Measurements from ENCODE around the gene ADAMTS15.
"Not testable (repeated sequence)": the region's sequence is repeated elsewhere in the genome, so short reads cannot be mapped to it uniquely, and the experiment has no call there.

Gene ADAMTS15

DNA sequence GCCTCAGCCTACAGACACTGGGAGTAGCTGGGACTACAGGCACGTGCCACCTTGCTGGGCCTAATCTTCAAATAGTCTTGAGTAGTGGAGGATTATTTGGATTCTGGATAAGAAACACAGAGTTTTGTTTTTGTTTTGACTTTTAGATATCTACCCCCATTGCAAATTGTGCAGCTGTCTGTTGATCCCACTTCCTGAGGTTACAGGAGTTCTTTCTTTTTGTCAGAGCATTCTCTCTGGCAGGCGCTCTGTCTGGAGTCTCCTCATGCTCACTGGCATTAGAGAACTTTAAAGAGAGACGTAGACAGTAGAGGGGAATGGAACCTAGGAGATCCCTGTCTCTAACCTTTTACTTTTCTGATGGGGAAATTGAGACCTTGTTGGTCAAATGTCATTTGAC lies 12.3 kb upstream of the ADAMTS15 start:
- DNase-seq = no peak

DNA sequence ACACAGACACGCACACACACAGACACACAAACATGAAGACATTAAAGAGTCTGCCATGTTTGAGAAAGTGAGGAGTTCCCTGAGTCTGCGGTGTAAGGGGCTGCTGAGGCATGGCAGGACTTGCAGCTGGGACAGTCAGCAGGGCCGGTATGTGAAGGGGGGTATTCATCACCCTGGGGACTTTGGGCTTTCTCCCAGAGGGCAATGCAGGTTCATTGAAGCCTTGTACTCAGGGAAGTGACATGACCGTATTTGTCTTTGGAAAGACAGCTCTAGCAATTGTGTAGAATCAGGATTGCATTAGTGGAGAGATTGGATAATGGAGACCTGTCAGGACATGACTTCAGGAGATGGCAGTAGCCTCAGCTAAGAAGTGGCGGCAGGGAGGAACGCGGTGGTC lies 10.6 kb upstream of the ADAMTS15 start:
- no peak for DNase-seq

DNA sequence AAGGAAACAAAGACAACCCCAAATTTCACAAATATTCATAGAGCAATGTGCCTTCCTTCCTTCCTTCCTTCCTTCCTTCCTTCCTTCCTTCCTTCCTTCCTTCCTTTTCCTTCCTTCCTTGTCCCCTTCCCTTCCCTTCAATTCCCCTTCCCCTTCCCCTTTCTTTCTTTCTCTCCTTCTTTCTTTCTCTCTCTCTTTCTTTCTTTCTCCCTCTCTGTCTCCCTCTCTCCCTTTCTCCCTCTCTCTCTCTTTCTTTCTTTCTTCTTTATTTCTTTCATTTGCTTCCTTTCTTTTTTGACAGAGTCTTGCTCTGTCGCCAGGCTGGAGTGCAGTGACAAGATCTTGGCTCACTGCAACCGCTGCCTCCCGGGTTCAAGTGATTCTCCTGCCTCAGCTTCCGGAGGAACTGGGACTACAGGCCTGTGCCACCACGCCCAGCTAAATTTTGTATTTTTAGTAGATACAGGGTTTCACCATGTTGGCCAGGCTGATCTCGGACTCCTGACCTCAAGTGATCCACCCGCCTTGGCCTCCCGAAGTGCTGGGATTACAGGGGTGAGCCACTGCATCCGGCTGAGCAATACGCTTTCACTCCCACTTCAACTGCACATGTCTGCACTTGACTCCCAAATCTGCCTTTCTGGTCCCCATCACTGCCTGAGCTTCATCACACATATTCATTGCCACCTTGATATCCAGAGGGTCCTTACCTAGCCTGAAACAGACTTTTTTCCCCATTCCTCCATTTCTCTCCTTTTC lies 9.9 kb upstream of the ADAMTS15 start:
- DNase-seq = not testable (repeated sequence)

DNA sequence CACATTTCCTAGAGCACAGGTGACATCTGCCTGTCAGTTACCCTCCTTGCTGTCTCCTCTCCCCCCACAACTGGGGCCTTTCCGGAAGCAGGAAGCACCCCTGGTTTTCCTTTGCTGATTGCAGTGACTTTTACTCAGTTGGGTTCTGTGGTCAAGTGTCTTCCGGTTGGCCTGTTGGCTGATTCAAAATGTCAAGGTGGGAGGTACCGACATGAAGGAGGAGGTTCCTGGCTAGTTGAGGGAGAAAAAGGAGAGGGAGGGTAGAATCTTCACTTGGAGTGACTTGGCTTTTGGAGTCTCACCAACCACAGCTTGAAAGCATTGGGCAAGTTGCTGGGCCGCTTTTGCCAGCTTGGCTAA lies 9.3 kb upstream of the ADAMTS15 start:
- DNase-seq = peak in 1 of 2 donors; percentile 12

DNA sequence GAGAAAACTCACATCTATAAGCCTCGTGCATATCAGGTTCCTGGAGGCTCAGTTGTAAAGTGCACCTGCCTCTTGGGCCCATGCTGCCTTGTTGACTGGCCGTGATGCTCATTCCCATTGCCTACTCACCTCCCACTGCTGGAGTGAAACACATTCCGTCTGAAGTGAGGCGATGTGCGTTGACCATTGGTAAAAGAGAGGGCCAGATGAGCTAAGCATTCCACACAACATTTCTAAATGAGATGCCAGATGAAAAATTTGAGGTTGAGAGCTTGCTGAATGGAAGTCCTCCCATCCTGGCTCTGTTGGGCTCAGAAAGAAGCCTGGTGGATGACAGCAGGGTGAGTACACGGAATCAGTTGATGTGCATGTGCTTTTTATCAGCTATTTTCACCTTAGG lies 8.6 kb upstream of the ADAMTS15 start:
- DNase-seq = no peak

DNA sequence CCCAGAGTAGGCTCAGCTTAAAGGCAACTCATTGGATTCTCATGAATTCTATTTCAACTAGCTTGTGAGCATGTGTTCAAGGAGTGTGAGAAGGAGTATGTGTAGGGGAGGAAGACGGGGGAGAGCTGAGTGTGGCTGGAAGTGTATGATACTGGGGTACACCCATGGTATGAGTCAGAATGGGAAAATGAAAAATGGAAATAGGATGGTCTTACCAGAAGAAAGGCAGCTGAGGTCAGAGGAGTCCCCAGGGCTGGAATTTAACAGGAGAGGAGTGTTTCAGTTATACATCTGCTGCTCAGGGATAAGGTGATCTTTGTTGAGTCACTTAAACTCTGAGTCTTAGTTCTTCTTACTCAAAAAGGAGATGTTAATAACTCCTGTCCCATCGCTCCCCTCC lies 6.7 kb upstream of the ADAMTS15 start:
- no peak for DNase-seq

DNA sequence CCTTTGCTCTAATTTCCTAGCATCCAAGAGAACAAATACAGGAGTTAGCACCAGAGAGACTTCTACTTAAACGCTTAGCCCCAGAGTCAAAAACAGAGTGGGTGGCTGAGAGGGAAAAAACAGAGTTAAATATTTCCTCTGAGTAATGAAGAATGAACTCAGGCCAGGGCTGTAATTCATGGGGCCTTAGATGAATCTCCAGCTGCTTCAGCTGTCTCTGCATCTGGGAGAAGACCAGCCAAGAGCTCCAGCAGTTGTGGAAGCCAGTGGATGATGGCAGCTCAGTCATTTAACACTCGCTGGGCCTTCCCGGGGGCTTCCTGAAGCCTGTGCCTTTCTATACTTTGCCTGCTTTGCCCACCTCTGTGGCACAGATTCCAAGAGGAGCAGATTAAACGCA lies 5.7 kb upstream of the ADAMTS15 start:
- no peak for DNase-seq

DNA sequence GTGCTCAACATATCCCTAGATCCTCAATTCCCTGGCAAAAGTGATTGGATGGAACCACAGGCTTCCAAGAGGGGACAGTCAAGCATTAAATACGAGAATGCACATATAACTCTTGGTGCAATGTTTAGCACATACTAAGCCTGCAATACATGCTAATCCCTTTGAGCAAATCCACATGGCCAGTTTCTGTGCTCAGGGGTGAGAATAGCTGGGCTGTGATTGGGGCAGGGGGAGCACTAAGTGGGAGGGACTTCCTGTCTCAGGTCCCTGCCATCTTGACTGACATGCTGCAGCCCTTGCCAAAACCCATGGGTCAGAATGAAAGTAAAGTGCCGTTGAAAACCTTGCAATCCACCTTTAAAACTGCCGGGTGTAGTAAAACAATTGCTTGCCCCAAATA lies 2.7 kb upstream of the ADAMTS15 start:
- no peak for DNase-seq

DNA sequence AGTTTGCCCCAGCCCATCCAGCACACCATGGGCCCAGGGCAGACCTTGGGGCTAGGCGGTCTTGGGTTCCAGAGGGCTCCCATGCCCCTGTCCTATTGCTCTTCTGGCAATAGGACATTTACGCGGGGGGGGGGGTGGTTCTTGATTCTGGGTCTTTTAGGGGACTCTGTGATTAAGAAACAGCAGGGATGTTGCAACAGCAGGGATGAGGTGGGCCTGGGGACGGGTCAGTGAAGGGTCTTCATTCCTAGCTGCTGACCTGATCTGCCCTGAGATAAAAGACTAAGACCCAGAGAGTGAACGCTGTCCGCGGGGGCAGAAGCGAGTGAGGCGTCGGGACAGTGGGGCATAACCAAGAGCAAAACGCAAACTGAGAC lies 418 bp upstream of the ADAMTS15 start:
- no peak for DNase-seq

DNA sequence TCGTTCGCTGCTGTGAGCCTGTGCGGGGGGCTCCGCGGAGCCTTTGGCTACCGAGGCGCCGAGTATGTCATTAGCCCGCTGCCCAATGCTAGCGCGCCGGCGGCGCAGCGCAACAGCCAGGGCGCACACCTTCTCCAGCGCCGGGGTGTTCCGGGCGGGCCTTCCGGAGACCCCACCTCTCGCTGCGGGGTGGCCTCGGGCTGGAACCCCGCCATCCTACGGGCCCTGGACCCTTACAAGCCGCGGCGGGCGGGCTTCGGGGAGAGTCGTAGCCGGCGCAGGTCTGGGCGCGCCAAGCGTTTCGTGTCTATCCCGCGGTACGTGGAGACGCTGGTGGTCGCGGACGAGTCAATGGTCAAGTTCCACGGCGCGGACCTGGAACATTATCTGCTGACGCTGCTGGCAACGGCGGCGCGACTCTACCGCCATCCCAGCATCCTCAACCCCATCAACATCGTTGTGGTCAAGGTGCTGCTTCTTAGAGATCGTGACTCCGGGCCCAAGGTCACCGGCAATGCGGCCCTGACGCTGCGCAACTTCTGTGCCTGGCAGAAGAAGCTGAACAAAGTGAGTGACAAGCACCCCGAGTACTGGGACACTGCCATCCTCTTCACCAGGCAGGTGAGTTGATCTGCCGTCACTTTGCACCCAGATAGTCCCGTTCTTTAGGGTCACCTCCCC lies 1.0 kb downstream of the ADAMTS15 start:
- DNase-seq = no peak

DNA sequence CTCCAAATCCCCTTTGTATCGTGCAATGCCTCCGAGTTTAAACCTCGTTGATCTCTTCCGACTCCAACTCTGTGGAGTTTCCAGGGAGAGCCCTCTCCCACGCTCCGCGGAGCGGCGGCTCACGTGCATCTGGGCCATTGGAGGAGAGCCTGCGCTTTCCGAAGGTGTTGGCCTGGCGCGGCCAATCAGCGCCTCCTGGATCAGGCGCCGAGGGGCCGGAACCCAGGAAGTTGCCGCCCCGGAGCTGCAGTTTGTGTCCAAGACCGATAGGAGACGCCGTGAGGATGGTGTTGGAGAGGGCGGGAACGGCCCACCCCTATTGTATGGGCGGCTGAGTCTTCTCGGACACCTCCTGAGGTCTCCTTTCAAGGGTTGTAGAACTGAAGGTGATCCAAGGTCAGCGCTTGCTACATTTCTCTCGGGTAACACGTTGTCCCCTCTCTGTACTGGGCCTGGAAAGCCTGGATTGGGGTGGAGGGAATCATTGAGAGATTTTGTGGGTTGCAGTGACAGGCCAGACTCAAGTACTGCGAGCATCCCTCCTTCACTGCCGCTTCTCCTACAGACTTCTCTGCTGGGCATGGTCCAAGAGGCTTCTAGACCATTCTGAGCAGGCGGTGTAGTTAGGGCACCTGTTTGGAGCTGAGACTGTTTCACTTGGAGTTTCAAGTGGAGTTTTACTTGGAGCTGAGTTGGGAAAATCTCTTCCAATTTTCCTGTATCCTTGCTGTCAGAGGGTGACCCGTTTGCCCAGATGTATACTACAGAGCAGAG lies 1.7 kb downstream of the ADAMTS15 start:
- no peak for DNase-seq

DNA sequence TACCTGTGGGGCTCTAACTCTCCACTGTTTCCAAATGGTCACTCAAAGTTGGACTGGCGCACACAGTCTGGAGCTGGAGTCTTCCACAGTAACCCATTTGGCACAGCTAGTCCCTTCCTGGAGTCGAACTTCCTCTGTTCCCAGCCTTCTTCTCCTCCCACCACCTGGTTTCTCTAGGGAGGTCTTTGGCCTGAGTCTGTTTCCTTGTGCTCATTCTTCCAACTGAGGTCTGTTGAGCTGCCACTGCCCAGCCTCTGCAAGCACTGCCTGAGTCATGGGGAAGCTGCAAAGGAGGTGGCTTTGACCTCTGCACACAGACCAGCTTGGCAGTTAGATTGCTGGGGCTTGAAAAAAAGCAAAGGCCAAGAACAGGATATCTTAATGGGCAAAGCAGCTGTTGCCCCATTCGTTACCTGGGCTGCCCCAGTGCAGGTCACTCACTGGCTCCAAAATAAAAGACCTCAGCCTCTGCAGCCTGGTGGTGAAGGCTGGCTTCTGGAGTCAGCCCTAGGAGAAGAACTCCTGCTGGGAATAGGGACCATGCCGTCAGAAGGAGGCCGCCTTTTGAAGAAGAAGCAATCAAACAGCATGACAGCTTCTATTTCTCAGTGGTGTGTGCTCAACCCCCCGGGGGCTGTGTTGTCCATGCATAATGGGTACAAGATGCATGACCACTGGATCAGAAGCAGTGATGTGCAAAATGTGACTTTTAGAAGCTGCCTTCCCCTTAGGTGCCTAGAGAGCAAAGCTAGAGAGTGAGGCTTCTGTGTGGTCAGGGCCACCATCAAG lies 3.0 kb downstream of the ADAMTS15 start:
- no peak for DNase-seq

DNA sequence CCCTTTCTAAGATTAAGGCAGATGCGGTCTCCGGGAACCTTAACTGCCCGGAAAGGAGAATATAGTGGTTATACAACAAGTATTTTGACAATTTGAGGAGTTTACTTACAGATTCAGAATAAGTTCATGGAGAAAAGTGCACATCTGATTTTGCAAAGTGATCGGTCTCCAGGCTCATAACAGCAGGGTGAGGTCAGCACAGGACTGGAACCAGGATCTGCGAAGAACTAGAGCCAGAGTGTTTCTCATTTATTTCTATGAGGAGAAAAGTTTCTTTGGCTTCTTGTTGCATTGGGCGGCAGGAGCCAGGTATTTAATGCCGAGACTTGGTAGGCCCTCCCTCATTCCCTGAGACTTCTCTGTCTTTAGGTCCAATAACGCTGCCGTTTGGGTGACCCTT lies 3.7 kb downstream of the ADAMTS15 start:
- no peak for DNase-seq

DNA sequence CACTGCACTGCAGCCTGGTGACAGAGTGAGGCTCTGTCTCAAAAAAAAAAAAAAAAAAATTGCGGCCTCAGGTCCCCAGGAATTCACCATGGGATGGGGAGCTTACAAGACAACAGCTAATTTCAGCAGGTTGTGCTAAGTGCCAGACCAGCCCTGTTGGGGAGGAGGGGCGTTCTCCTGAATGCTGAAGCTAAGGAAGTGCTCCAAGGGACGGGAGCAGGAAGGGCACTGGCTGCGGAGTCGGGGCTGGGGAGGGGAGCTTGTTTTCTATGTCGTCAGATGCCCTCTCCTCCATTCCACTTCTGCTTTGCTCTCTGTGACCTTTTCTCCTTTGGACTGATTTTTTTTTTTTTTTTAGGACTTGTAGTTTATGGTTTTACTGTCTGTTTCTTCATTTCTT lies 4.5 kb downstream of the ADAMTS15 start:
- DNase-seq = no peak

DNA sequence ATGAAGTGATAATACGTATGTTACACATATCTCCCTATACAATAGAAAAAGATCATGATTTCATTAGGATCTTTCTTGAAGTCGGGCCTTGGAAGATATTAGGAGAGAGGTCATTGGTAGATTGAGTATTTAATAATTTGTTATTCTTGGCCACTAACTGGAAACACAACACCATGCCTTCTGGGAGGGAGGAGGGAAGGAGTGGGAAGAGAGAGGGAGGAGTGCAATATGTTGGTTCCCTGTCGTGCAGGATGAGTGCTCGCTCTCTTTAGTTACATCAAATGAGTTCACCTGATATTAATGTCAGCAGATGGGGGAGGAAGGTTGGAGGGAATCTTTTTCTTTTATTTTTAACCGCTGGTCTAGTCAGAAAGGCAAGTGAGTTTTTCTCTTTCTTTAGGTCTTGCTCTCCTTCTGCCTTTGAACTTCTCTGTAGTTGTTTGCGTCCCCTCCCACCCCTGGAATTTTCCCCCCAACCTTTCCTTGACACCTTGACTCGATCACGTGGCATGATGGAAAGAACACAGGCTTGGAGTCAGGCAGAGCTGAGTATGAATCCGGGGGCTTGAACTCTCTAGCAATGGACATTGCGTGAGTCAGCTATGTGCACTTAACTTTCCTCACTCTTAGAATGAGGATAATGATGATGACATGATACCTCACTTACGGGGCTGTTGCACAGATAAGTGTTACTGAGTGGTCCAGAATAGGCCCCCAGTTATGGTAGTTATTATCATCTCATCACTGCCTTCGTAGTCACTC lies 6.2 kb downstream of the ADAMTS15 start:
- DNase-seq = no peak

DNA sequence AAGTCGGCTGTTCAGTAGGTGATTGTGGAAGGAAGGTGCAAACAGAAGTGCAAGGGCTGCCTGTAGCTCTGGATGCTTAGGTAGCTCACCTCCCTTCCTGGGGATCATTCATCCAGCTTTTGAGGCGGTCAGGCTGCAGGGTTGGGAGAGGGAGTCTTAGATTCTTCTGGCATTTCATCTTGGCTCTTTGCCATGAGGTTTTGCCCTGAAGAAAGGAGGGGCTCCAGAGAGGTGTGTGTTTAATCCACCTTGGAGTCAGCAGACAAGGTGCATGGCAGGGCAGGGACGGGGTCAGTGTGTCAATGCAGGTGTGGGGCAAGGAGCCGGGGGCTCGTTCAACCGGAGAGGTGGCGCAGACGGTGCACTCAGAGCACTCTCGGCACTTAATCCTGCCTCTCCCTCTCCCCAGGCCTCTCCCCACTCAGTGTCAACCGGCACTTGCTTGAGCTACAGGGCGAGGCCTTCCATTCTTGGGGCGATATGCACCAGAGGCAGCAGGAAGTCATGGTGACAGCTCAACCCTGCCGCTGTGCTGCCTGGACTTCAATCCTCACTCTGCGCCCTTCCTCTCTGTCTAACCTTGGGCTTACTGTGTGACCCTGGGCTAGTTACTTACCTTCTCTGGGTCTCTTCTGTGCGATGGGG lies 7.2 kb downstream of the ADAMTS15 start:
- DNase-seq = no peak

DNA sequence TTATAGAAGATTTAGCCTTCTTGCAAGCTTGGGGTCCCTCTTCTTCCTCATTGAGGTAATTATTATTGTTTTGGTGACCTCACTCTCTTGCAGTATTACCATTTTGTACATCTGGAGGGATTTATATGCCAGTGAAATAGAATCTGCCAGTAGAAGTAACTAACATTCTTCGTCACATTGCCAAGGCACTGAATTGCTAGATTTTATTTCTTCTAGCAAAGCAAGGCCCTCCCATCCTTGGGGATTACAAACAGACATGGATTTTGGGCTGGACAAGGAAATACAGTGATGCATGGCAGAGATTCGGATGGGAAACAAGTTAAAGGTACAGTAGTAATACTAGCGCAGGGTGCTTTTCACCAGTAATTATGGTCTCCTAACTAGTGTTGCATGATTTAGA lies 7.8 kb downstream of the ADAMTS15 start:
- DNase-seq = no peak

DNA sequence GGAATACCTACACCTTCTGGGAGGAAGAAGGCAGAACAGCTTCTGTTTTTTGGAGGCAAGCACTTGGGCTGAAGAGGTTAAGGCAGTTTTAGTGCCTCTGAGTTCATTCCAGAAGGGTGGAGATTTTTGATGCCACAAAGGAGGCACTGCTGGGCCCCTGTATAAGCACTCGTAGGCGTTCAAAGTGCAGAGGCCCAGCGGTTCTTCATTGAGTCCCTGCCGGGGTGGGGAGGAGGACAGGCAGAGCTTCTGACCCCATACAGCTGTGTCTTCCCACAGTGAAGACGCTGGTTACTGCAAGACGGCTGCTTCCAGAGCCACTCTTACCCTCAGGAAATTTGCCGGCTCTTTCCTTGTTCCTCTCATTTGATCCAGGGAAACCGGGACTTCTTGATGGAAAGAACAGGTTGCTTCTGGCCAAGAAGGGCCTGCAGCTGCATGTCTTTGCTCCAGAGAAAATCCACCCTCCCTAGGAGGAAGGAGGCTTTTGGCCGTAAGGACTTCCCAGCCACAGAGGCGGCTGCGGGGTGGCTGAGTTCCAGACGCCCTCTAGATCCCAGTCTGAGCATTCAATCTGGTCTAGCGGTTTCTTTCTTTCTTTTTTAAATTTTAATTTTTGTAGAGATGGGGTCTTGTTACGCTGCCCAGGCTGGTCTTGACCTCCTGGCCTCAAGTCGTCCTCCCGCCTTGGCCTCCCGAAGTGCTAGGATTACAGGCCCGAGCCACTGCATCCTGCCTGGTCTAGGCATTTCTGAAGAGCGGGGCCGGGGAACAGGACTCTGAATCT lies 9.4 kb downstream of the ADAMTS15 start:
- DNase-seq = no peak

DNA sequence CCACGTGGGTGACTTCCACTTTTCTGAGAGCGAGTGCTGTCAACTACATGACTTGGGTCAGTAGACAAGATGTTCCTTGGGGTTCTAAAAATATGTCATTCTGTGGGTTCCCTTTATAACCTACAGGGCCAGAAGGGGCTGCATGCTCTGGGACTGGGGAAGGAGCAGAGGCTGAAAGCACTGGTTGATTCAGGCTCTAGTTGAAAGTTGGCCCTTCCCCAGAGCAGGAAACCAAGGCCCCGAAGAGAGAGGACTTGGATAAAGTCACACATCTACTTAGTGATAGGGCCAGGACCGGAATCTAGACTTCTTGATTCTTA lies 9.9 kb downstream of the ADAMTS15 start:
- no peak for DNase-seq

DNA sequence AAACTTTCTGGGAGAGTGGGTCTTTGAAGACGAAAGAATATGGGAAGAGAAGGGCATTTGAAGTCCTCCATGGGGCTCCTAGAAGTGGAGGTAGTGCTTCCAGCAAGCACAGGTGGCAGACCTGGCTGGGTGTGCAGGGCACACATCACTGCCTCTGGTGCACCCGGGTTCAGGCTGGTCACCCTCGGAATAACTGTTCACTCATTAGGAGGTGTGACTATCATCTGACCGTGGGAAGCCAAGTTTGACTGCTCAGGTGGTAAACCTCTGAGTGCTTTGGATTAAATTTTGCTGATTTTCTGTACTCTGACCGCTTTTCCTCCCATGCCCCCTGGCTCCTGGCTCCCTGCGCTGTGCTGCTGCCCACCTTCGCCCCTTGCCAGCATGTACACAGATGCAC lies 11.1 kb downstream of the ADAMTS15 start:
- DNase-seq = no peak

All from CD4-positive, alpha-beta T cell treated with Interleukin-1 beta for 1 hour (primary cell).